Measurements from ENCODE around the gene ADCYAP1R1. TPM values are rescaled to one million over a fixed set of nuclear protein-coding genes. Genes with fewer than 3 reads are reported as not detected.

Gene ADCYAP1R1
- total RNA-seq, 1 donor from 2014 or later = not detected

DNA sequence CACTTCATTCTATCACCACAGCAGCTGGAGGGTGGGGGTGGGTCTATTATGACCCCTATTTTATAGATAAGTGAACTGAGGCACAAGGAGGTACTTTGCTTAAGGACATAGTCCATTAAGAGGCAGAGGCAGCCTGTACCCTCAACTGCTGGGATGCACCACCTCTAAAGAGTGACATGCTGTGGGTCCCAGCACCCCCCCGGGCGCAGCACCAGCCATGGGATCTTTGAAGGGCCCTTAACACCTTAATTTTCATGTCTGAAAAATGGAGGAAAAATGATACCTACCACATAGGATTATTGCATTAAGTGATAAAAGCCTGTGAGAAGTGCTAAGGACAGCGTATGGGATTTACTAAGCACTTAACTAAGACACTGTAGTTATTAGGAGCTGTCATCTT, 15.4 kb downstream of the ADCYAP1R1 start:
- Mint-ChIP-seq H3K27ac (no peak overlapping the region), H3K9me3 (no peaks in the 10 kb centered on the region), H3K4me3 (no peak overlapping the region), H3K4me1 (no peaks in the 10 kb centered on the region), H3K36me3 (ENCODE audit: low read depth) (no peaks in the 10 kb centered on the region), H3K27me3 (peaks cover 2% of the 10 kb centered on the region)
- intact Hi-C loops (cut with micrococcal nuclease) = no loop called here
- DNase-seq (no peak), ATAC-seq (ENCODE audit: low read depth) (no peak)
- CTCF ChIA-PET = no interaction called here
- TF ChIP-seq, protein P1, sequence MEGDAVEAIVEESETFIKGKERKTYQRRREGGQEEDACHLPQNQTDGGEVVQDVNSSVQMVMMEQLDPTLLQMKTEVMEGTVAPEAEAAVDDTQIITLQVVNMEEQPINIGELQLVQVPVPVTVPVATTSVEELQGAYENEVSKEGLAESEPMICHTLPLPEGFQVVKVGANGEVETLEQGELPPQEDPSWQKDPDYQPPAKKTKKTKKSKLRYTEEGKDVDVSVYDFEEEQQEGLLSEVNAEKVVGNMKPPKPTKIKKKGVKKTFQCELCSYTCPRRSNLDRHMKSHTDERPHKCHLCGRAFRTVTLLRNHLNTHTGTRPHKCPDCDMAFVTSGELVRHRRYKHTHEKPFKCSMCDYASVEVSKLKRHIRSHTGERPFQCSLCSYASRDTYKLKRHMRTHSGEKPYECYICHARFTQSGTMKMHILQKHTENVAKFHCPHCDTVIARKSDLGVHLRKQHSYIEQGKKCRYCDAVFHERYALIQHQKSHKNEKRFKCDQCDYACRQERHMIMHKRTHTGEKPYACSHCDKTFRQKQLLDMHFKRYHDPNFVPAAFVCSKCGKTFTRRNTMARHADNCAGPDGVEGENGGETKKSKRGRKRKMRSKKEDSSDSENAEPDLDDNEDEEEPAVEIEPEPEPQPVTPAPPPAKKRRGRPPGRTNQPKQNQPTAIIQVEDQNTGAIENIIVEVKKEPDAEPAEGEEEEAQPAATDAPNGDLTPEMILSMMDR (IDR thresholded peaks at IDR 0.05) = no peak
- POLR2A ChIA-PET = no interaction called here

DNA sequence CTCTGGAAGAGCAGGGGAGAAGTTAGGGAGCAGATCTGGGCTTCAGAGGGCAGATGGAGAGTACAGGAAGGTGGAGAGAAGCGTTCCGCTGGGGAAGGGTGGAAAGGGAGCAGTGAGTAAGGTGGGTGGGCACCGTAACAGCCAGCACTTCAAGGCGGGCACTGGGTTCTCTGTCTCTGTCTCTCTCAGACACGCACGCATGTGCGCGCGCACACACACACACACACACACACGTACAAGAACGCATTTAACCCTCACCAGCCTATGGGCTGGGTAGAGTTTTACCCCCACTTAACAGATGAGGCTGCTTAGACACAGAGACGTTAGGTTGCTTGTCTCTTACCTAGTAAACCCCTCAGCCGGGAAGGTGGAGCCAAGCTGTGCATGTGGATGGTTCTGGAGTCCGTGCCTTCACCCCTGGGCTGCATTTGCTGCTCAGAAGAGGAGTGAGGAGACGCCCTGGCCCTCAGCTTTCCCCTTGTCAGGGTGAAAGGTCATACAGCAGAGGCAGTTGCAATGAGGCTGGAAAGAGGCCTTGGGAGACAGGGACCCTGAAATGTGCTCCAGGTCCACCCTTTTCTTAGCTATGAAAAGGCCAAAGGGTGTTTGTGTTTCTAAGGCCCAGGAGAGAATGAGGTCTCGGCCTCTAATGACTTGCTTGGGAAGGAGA, 16.0 kb downstream of the ADCYAP1R1 start:
- TF ChIP-seq, protein P1 (IDR thresholded peaks at IDR 0.05) = no peak
- Mint-ChIP-seq H3K27ac (no peak overlapping the region), H3K36me3 (ENCODE audit: low read depth) (no peaks in the 10 kb centered on the region), H3K27me3 (peaks cover 2% of the 10 kb centered on the region), H3K4me1 (no peaks in the 10 kb centered on the region), H3K4me3 (no peak overlapping the region), H3K9me3 (no peaks in the 10 kb centered on the region)
- ATAC-seq (ENCODE audit: low read depth) = no peak
- ChIA-PET CTCF (no interaction called here), POLR2A (no interaction called here)
- intact Hi-C loops (cut with micrococcal nuclease) = no loop called here
- DNase-seq = no peak

DNA sequence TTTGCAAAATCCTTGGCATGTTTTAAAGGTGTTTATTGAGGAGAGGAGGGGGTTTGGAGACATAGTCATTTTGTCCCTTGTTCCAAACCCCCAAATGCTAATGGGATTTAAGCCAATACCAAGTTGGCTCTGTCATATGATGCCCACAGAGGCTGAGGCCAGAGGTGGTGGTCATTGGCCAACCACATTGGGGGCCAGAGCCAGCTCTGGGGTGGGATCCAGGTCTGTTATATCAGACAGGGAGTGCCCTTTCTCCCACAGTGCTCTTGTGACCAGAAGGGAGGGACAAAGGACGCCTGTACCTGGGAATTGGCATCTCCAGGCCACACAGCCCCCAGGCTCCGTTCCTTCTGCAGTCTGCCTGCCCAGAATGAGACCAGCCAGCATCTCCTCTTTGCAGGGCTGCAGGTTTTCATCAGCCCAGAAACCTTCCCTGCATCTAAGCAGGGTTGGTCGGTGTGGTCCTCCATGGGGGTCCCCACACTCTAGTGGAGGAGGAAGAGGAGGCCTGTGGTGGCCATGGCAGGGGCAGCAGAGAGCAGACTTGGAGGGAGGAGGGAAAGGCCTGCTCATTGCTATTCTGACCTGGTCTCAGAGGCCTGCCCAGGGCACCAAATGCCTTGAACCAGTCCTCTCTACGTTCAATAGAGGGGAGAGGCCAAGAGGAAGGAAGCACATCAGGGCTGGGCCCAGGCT, 17.9 kb downstream of the ADCYAP1R1 start:
- intact Hi-C loops (cut with micrococcal nuclease) = no loop called here
- no peaks in the 10 kb centered on the region for H3K4me1 Mint-ChIP-seq
- no peaks in the 10 kb centered on the region for H3K9me3 Mint-ChIP-seq
- TF ChIP-seq, protein P1 (IDR thresholded peaks at IDR 0.05) = no peak
- CTCF ChIA-PET = no interaction called here
- H3K27ac Mint-ChIP-seq = no peak overlapping the region
- no peak overlapping the region for H3K4me3 Mint-ChIP-seq
- ATAC-seq (ENCODE audit: low read depth) (no peak), DNase-seq (no peak)
- H3K27me3 Mint-ChIP-seq = peaks cover 2% of the 10 kb centered on the region
- H3K36me3 Mint-ChIP-seq (ENCODE audit: low read depth) = no peaks in the 10 kb centered on the region
- POLR2A ChIA-PET = no interaction called here

DNA sequence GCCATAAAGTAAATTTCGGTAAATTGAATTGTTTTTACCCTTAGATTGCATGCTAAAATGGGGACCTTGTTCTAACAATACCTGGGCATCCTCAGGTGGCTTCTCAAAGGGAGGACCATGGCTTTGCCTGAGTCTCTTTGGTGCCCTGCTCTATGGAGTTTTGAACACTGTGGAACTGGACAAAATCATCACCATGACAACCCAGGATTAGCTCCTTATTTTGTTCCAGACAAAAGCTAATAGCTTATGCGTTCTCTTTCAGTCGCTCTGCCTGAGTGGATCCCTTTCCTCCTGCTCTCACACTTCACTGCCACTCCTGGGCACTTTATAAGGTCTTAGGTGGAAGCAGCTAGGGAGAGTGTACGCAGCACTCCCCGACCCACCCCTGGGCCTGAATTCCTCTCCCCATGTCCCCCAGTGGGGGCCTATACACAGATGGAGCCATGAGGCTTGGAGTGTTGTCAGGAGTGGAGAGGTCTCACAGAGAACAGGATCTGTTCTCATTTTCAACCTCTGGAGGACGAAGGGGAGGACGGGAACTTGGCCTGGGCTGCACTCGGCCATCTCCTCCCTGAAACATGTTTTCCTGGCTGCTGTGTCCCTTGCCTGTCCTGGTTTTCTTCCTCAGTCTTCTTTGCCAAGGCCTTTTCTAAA, 19.0 kb downstream of the ADCYAP1R1 start:
- Mint-ChIP-seq H3K36me3 (ENCODE audit: low read depth) (no peaks in the 10 kb centered on the region), H3K27me3 (peaks cover 3% of the 10 kb centered on the region), H3K4me1 (no peaks in the 10 kb centered on the region), H3K4me3 (no peak overlapping the region), H3K9me3 (no peaks in the 10 kb centered on the region), H3K27ac (no peak overlapping the region)
- DNase-seq = no peak
- intact Hi-C loops (cut with micrococcal nuclease) = no loop called here
- TF ChIP-seq, protein P1 (IDR thresholded peaks at IDR 0.05) = no peak
- ATAC-seq (ENCODE audit: low read depth) = no peak
- CTCF ChIA-PET = no interaction called here
- POLR2A ChIA-PET = no interaction called here

DNA sequence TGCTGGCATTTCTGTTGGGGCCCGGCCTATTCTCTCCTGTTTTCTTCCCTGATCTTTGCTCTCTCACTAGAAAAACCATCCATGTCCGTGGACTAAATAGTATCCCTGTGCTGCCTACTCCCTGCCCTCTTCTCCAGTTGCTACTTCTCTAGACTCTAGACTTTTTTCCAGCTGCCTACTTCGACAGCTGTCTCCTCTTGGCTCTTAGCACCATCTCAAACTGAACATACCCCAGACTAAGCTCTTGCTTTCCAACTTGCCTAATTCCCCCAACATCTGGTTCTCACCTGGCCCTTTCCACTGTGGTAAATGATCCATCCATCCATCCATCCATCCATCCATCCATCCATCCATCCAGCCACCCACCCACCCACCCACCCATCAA, 19.5 kb downstream of the ADCYAP1R1 start:
- Mint-ChIP-seq H3K36me3 (ENCODE audit: low read depth) (no peaks in the 10 kb centered on the region), H3K27me3 (peaks cover 3% of the 10 kb centered on the region), H3K9me3 (no peaks in the 10 kb centered on the region), H3K4me1 (no peaks in the 10 kb centered on the region), H3K4me3 (no peak overlapping the region), H3K27ac (no peak overlapping the region)
- ChIA-PET POLR2A (no interaction called here), CTCF (no interaction called here)
- intact Hi-C loops (cut with micrococcal nuclease) = no loop called here
- TF ChIP-seq, protein P1 (IDR thresholded peaks at IDR 0.05) = no peak
- ATAC-seq (ENCODE audit: low read depth) = no peak
- no peak for DNase-seq
